ENCODE data around the gene KLHL29. TPM values are rescaled to one million over a fixed set of nuclear protein-coding genes. Genes with fewer than 3 reads are reported as not detected.

The KLHL29 gene
- total and polyA plus RNA-seq, 2 experiments from 2014 or later: 3.8 to 9.9 TPM

DNA sequence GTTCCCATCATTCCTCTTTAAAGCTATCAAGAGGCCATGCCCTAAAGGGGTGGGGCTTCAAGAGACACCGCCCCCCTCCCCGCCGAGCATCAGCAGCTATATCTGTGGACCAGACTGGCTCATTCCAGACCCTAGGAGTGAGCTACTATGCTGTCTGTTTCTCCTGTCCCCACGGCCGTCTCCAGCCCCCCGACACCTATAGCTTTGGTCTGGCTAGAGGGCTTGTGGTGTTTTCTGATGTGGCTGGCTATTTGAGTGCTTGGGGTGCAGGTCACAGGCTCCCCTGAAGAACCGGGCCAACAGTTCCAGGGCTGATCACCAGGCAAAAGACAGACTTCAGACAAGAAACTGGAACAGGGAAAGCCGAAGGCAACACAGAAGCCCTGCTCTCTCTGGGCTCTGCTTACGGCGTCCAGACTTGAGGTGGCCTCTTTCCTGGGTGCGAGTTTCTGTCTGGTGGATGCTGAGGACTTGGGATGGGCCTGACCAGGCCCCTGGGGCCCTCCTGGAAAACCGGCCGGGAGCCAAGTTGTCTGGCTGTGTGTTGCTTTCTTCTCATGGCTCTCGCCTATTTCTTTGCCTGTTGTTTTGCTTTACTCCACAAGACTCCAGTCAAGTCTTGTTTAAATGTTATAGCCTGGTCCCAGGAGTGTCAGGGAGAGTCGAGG lies 83.6 kb downstream of the KLHL29 start:
- Histone ChIP-seq H3K4me1 (ENCODE audit: insufficient read depth) (no peaks in the 10 kb centered on the region), H3K4me2 (no peak overlapping the region), H3K9me3 (ENCODE audit: low read depth) (no peaks in the 10 kb centered on the region), H3K27ac (no peak overlapping the region), H3K9me2 (replicated peaks; ENCODE audit: insufficient read depth) (no peaks in the 10 kb centered on the region), H3K4me3 (no peak overlapping the region), H4K20me1 (ENCODE audit: insufficient read depth, poor library complexity, severe bottlenecking) (no peaks in the 10 kb centered on the region), H3K36me3 (replicated peaks; ENCODE audit: insufficient read depth, low read depth) (no peaks in the 10 kb centered on the region), H2AFZ (no peak overlapping the region), H3K79me2 (no peaks in the 10 kb centered on the region), H3K27me3 (no peaks in the 10 kb centered on the region)
- TF ChIP-seq, protein P1, sequence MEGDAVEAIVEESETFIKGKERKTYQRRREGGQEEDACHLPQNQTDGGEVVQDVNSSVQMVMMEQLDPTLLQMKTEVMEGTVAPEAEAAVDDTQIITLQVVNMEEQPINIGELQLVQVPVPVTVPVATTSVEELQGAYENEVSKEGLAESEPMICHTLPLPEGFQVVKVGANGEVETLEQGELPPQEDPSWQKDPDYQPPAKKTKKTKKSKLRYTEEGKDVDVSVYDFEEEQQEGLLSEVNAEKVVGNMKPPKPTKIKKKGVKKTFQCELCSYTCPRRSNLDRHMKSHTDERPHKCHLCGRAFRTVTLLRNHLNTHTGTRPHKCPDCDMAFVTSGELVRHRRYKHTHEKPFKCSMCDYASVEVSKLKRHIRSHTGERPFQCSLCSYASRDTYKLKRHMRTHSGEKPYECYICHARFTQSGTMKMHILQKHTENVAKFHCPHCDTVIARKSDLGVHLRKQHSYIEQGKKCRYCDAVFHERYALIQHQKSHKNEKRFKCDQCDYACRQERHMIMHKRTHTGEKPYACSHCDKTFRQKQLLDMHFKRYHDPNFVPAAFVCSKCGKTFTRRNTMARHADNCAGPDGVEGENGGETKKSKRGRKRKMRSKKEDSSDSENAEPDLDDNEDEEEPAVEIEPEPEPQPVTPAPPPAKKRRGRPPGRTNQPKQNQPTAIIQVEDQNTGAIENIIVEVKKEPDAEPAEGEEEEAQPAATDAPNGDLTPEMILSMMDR (IDR thresholded peaks at IDR 0.05; ENCODE audit: poor library complexity): no peak
- TF ChIP-seq EZH2phosphoT487 (IDR thresholded peaks at IDR 0.05; ENCODE audit: low read depth, severe bottlenecking, unreplicated experiment) (no peak), EZH2 (IDR thresholded peaks at IDR 0.05; ENCODE audit: borderline replicate concordance) (no peak)
- DNase-seq (ENCODE audit: low spot score): no peak
- 82% methylated on average over 15 of the region's 15 CpGs for WGBS (ENCODE audit: low lambda C conversion rate, missing lambda C conversion rate)

DNA sequence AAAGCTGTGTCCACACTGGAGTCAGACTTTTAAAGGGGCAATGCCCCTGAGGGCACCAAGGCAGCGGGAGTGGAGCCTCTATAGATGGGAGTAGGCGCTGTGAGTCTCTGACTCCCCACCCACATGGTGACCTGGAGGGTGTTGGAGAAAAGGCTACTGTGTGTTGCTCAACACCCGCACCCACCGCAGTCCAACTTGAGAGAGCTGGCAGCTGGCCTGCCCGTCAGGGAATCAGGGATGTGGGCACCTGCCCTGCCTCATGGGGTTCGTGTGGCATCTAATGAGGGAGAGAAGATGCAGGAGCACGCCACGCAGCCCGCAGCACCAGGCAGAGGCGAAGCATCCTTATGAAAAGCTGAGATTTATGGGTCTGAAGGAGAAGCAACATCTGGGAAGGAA lies 84.2 kb downstream of the KLHL29 start:
- DNase-seq (ENCODE audit: low spot score): no peak
- no peaks in the 10 kb centered on the region for H3K27me3 ChIP-seq
- no peaks in the 10 kb centered on the region for H3K36me3 ChIP-seq (replicated peaks; ENCODE audit: insufficient read depth, low read depth)
- no peaks in the 10 kb centered on the region for H4K20me1 ChIP-seq (ENCODE audit: insufficient read depth, poor library complexity, severe bottlenecking)
- H3K27ac ChIP-seq: no peak overlapping the region
- no peaks in the 10 kb centered on the region for H3K9me2 ChIP-seq (replicated peaks; ENCODE audit: insufficient read depth)
- no peaks in the 10 kb centered on the region for H3K9me3 ChIP-seq (ENCODE audit: low read depth)
- no peak overlapping the region for H3K4me3 ChIP-seq
- TF ChIP-seq EZH2 (IDR thresholded peaks at IDR 0.05; ENCODE audit: borderline replicate concordance) (no peak), EZH2phosphoT487 (IDR thresholded peaks at IDR 0.05; ENCODE audit: low read depth, severe bottlenecking, unreplicated experiment) (no peak)
- TF ChIP-seq, protein P1 (IDR thresholded peaks at IDR 0.05; ENCODE audit: poor library complexity): no peak
- WGBS (ENCODE audit: low lambda C conversion rate, missing lambda C conversion rate): 91% methylated on average over 10 of the region's 10 CpGs
- H3K79me2 ChIP-seq: no peaks in the 10 kb centered on the region
- no peaks in the 10 kb centered on the region for H3K4me1 ChIP-seq (ENCODE audit: insufficient read depth)
- H3K4me2 ChIP-seq: no peak overlapping the region
- no peak overlapping the region for H2AFZ ChIP-seq

DNA sequence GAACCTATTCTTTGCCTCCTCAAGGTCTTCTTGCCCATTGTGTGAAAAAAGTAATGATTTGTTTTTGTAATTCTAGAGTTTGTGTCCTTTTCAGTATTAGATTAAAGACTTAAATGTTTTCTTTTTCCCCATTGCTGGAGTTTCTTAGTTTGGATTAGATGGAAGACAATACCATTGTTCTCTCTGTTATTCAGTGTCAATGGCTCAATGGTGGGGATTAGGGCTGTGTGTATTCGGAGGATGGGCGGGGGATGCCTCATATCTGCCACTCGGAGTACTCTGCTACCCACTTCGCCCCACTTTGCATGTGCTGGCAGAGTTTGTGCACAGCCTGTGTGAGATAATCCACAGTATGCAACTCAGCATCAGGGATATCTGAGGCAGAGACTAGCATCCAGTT lies 90.1 kb downstream of the KLHL29 start:
- Histone ChIP-seq H3K4me1 (ENCODE audit: insufficient read depth) (peaks cover 7% of the 10 kb centered on the region), H3K27ac (no peak overlapping the region), H3K27me3 (no peaks in the 10 kb centered on the region), H3K9me2 (replicated peaks; ENCODE audit: insufficient read depth) (no peaks in the 10 kb centered on the region), H3K79me2 (no peaks in the 10 kb centered on the region), H3K4me3 (no peak overlapping the region), H3K9me3 (ENCODE audit: low read depth) (no peaks in the 10 kb centered on the region), H2AFZ (no peak overlapping the region), H3K36me3 (replicated peaks; ENCODE audit: insufficient read depth, low read depth) (no peaks in the 10 kb centered on the region), H4K20me1 (ENCODE audit: insufficient read depth, poor library complexity, severe bottlenecking) (no peaks in the 10 kb centered on the region), H3K4me2 (no peak overlapping the region)
- WGBS (ENCODE audit: low lambda C conversion rate, missing lambda C conversion rate): 44% methylated on average over 4 of the region's 4 CpGs
- TF ChIP-seq EZH2phosphoT487 (IDR thresholded peaks at IDR 0.05; ENCODE audit: low read depth, severe bottlenecking, unreplicated experiment) (no peak), EZH2 (IDR thresholded peaks at IDR 0.05; ENCODE audit: borderline replicate concordance) (no peak)
- TF ChIP-seq, protein P1 (IDR thresholded peaks at IDR 0.05; ENCODE audit: poor library complexity): no peak
- no peak for DNase-seq (ENCODE audit: low spot score)

All from hepatocyte (in vitro differentiated cells).